AG04450 (cell line): ENCODE data around the gene TRIM37. TPM values are rescaled to one million over a fixed set of nuclear protein-coding genes. Genes with fewer than 3 reads are reported as not detected.

ENCODE experiments used
- CTCF ChIA-PET: fragments of 300-600, 350-600 bp; formaldehyde crosslinking; extraction: SDS; loops from one replicate; lab custom pipeline; 2022; ENCODE audit warnings: antibody characterized with exemption, inconsistent platforms; lab: Charles Lee
- POLR2A ChIA-PET: fragments of 350-600 bp; formaldehyde crosslinking; extraction: SDS; loops from one replicate; lab custom pipeline; 2021; ENCODE audit warnings: antibody characterized with exemption, inconsistent platforms; lab: Yijun Ruan, JAX
- DNase-seq: peaks from one replicate; pipeline ENCODE4 v3.0.0-alpha.2; 2011; ENCODE audit warnings: low read depth, low spot score
- H3K27ac ChIP-seq: one replicate; pipeline ENCODE4 v1.5.1; 2012; ENCODE audit warnings: low read depth, low read length, control low read depth
- H3K27me3 ChIP-seq: one replicate; pipeline ENCODE4 v1.6.0; 2012; ENCODE audit warnings: low read length; ENCODE audit not compliant: control insufficient read depth, insufficient read depth
- H3K4me3 ChIP-seq: 2 replicates; pipeline ENCODE4 v1.5.1; 2011; ENCODE audit warnings: mild to moderate bottlenecking, low read depth, low read length, control low read depth
- H3K9me3 ChIP-seq: 2 replicates; pipeline ENCODE4 v1.5.1; 2012; ENCODE audit warnings: low read length; ENCODE audit not compliant: control insufficient read depth, insufficient read depth
- CTCF ChIP-seq: IDR thresholded peaks from 2 replicates; pipeline ENCODE4 v1.5.1; 2011; ENCODE audit warnings: low read depth, low read length, control low read depth, inconsistent platforms
- polyA plus RNA-seq: library from polyadenylated mRNA; depleted of rRNA; stranded (reverse); fragments of >200 nt; gene quantifications from 2 replicates; pipeline ENCODE4 v1.2.3, GENCODE V29; 2011

Gene TRIM37
- polyA plus RNA-seq, 1 experiment = 34.8 TPM

GRCh38 chr17:58991718-58992331 is 114.9 kb downstream of the TRIM37 start:
- no peak for TF ChIP-seq CTCF
- no peak overlapping the region for H3K27ac ChIP-seq
- ChIA-PET CTCF (interaction anchor here (0.9 to 2.3 kb wide), 4 partner anchors 281 to 473 kb away, joined by 3 to 15 read pairs (median 4); no protein-coding TSS in a partner anchor), POLR2A (interaction anchor here (0.6 kb wide), 1 partner anchor 285 kb away, joined by 3 read pairs; no protein-coding TSS in a partner anchor)
- no peak overlapping the region for H3K4me3 ChIP-seq
- DNase-seq = no peak
- no peaks in the 10 kb centered on the region for H3K9me3 ChIP-seq
- H3K27me3 ChIP-seq = no peaks in the 10 kb centered on the region

GRCh38 chr17:58989629-58990028 is 117.1 kb downstream of the TRIM37 start:
- H3K27ac ChIP-seq = no peak overlapping the region
- no peaks in the 10 kb centered on the region for H3K27me3 ChIP-seq
- ChIA-PET POLR2A (no interaction called here), CTCF (interaction anchor here (1.2 kb wide), 1 partner anchor 278 kb away, joined by 3 read pairs; no protein-coding TSS in a partner anchor)
- H3K9me3 ChIP-seq = no peaks in the 10 kb centered on the region
- no peak for TF ChIP-seq CTCF
- H3K4me3 ChIP-seq = no peak overlapping the region
- DNase-seq = no peak

GRCh38 chr17:58985971-58986370 is 120.7 kb downstream of the TRIM37 start:
- ChIA-PET POLR2A (no interaction called here), CTCF (interaction anchor here (0.7 kb wide), 1 partner anchor 478 kb away, joined by 7 read pairs; no protein-coding TSS in a partner anchor)
- no peak overlapping the region for H3K27ac ChIP-seq
- no peaks in the 10 kb centered on the region for H3K27me3 ChIP-seq
- H3K4me3 ChIP-seq = no peak overlapping the region
- DNase-seq = no peak
- no peaks in the 10 kb centered on the region for H3K9me3 ChIP-seq
- TF ChIP-seq CTCF = no peak

- POLR2A ChIA-PET = no interaction called here
- no peak overlapping the region for H3K27ac ChIP-seq
- H3K27me3 ChIP-seq = no peaks in the 10 kb centered on the region
- no peak overlapping the region for H3K4me3 ChIP-seq
- no peaks in the 10 kb centered on the region for H3K9me3 ChIP-seq
- CTCF ChIA-PET = no interaction called here
- no peak for DNase-seq
- no peak for TF ChIP-seq CTCF
Measured at GRCh38 chr17:58985367-58985766, 121.3 kb downstream of the TRIM37 start.

GRCh38 chr17:58982626-58983025 is 124.1 kb downstream of the TRIM37 start:
- no peak overlapping the region for H3K27ac ChIP-seq
- H3K9me3 ChIP-seq = no peaks in the 10 kb centered on the region
- no peak overlapping the region for H3K4me3 ChIP-seq
- ChIA-PET CTCF (interaction anchor here (0.8 to 0.9 kb wide), 2 partner anchors 13 to 462 kb away, joined by 3 to 4 read pairs; no protein-coding TSS in a partner anchor), POLR2A (no interaction called here)
- H3K27me3 ChIP-seq = no peaks in the 10 kb centered on the region
- no peak for DNase-seq
- no peak for TF ChIP-seq CTCF
